Stimulated activated CD8-positive, alpha-beta memory T cell treated with anti-CD3 and anti-CD28 coated beads, Interleukin-15, amount 100 ng/mL, for 1 hour (primary cell): Measurements from ENCODE around the gene TMED4.
A peak's percentile ranks its signal among the peaks of the same experiment; 100 is the strongest.
"Not testable (repeated sequence)": the region's sequence is repeated elsewhere in the genome, so short reads cannot be mapped to it uniquely, and the experiment has no call there.

Experiments
- DNase-seq: peaks from one replicate; pipeline ENCODE4 v3.0.0-alpha.2; 2020; ENCODE audit warnings: low read depth

Gene TMED4

DNA sequence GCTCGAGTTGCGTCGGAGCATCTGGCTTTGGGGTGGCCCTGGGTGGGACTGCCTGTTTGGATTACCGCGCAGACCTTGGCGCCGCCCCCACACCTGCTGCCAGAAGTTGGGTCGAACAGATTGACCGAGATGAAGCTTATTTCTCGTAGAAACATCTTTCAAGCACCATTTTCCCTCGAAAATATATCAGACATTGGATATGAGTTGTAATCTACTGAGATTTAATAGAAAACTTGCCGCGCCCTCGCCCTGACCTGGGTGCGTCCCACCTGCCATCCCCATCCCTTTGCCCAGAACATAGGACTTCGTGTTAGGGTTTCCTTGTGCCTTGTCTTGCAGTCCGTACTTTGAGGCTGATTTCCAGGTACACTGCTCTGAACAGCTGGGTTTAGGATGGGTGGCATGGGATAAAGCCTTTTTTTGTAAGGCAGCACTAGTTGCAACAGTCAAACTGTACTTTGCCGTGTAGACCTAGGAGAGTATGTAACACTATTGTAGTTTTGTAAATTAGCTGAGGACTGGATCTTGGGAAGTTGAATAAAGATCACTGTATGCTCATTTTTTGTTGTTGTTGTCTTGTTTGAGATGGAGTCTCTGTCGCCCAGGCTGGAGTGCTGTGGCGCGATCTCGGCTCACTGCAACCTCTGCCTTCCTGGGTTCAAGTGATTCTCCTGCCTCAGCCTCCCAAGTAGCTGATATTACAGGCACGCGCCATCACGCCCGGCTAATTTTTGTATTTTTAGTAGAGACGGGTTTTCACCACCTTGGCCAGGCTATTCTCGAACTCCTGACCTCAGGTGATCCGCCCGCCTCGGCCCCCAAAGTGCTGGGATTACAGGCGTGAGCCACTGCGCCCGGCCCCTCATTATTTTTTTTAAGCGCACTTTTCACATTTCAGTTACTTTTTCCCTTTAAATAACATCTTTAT is 25.4 kb upstream of the TMED4 start:
- no peak for DNase-seq

- peak; percentile 99 for DNase-seq
Observed at GRCh38 chr7:44606341-44607140, 24.5 kb upstream of the TMED4 start, which contains the start of gene OGDH. Gene OGDH, plus strand, starts transcription at chr7:44606627. Its CDS starts 17,717 bp downstream, at chr7:44624344.

- no peak for DNase-seq
Observed at GRCh38 chr7:44604941-44605340, 22.9 kb upstream of the TMED4 start.

DNA sequence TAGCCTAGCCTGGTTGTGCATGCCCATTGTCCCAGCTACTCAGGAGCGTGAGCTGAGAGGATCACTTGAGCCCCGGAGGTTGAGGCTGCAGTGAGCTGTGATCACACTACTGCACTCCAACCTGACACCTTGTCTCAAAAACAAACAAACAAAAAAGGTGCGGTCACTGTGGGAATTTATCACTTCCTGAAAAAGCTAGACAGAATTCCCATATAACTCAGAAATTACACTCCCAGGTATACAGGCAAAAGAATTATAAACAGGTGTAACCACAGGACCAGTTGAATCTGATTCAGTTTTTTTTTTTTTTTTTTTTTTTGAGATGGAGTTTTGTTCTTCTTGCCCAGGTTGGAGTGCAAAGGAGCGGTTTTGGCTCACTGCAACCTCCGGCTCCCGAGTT is 21.2 kb upstream of the TMED4 start:
- DNase-seq = no peak

DNA sequence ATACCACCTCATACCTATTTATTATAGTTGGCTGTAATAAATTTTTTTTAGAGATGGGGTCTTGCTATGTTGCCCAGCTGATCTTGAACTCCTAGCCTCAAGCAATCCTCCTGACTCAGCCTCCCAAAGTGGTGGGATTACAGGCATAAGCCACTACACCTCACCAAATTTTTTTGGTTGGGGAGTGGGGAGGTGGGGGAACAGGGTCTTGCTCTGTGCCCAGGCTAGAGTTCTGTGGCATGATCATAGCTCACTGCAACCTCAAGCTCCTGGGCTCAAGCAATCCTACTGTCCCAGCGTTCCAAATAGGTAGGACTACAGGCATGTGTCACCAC is 20.5 kb upstream of the TMED4 start:
- no peak for DNase-seq

DNA sequence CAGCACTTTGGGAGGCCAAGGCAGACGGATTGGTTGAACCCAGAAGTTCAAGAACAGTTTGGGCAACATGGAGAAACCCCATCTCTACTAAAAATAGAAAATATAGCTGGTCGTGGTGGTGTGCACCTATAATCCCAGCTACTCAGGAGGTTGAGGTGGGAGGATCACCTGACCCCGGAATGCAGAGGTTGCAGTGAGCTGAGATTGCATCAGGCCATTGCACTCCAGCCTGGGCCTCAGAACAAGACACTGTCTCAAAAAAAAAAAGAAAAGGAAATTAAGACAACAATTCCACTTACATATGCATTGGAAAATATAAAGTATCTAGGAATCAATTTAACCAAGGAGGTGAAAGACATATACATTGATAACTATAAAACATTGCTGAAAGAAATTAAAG is 17.2 kb upstream of the TMED4 start:
- DNase-seq = no peak

DNA sequence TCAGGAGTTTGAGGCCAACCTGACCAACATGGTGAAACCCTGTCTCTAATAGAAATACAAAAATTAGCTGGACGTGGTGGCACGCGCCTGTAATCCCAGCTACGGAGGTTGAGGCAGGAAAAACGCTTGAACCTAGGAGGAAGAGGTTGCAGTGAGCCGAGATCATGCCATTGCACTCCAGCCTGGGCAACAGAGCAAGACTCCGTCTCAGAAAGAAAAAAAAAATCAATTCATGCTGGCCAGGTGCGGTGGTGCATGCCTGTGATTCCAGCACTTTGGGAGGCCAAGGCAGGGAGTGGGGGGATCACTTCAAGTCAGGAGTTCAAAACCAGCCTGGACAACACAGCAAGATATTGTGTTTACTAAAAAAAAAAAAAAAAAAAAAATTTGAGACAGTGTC is 15.2 kb upstream of the TMED4 start:
- not testable (repeated sequence) for DNase-seq

DNA sequence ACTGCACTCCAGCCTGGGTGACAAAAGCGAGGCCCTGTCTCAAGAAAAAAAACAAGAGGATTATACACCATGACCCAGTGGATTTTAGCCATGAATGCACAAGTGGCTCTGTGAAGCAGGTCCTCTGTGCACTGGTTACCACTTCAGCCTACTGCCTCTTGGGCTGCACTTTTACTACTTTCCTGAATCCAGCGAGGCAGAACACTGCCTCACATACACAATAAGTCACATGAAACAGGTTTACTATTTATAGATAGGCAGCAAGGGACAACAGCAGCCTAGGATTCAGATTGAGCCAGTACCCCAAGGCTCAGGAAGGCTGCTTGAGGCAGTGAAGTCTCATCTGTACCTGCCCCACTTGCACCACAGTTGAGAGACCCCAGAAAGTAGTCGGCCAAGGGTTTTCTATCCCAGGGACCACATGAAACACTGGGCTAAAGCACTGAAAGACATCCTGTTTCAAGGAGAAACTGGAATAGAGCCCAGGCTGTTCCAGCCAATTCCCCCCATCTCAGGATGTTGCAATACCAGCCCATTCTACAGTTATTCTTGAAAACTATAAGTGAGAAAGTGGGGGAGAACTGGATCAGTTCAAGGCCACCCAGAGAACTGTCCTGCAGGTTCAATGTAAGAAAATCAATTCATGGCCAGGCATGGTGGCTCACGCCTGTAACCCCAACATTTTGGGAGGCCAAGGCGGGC is 14.1 kb upstream of the TMED4 start:
- no peak for DNase-seq

DNA sequence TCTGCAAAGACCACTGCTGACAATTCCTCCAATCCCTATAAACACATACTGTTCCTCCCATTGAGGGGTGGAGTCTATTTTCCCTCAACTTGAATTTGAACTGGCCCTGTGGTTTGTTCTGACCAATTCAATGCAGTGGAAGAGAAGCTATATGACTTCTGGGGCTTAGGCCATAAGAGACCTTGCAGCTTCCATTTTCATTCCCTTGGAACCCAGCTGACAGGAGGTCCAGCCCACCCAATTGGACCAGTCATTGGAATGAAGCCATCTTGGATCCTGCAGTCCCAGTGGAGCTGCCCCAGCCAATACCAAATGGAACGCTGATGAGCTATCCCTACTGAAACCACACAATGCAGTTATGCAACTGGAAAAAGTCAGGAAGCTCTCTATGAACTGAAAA is 8.9 kb upstream of the TMED4 start:
- DNase-seq = no peak

DNA sequence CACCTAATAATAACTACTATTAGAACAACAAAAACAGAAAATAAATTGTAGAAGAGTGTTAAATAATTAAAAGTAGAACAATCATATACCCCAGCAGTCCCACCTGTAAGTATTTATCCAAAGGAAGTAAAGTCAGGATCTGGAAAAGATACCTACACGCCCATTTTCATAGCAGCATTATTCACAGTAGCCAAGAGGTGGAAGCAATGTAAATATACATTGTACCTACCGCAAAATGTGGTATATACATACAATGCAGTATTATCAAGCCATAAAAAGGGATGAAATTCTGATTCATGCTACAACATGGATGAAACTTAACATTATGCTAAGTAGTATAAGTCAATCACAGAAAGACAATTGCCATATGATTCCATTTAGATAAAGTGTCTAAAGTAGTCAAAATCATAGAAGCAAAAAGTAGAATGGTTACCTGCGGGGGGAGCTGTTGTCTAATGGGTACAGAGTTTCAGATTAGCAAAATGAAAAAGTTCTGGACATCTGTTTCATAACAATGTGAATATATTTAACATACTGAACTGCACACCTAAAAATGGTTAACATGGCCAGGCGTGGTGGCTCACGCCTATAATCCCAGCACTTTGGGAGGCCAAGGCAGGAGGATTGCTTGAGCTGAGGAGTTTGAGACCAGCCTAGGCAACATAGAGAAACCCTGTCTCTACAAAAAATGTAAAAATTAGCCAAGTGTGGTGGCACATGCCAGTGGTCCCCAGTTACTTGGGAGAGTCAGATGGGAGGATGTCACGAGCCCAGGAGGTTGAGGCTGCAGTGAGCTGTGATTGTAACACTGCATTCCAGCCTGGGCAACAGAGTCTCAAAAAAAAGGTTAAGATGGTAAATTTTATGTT is 6.0 kb upstream of the TMED4 start:
- DNase-seq = no peak

DNA sequence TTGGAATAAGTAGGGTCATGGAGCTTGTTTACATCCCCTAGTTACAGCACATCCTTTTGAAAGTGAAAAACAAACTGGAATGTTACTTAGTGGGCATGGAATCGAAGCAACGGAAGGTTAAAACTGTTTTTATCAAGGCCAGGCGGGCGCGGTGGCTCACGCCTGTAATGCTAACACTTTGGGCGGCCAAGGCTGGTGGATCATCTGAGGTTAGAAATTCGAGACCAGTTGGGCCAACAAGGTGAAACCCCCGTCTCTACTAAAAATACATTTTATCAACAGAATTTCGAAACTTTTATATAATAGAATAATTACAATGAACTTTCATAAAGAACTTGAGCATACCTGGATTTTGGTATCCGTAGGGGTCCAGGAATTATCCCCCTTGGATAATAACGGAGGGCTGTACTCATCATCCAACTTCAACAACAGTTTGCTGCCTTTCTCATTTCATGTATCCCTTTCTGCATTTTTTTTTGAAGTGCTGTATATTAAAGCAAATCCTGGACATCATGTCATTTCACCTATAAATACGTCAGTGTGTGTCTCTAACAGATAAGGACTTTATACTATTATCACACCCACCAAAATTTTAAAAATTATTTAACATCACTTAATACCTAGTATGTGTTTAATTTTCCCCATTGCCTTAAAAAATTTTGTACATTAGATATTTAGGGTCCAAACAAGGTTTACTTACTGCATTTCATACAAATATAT is 1.3 kb upstream of the TMED4 start:
- no peak for DNase-seq

DNA sequence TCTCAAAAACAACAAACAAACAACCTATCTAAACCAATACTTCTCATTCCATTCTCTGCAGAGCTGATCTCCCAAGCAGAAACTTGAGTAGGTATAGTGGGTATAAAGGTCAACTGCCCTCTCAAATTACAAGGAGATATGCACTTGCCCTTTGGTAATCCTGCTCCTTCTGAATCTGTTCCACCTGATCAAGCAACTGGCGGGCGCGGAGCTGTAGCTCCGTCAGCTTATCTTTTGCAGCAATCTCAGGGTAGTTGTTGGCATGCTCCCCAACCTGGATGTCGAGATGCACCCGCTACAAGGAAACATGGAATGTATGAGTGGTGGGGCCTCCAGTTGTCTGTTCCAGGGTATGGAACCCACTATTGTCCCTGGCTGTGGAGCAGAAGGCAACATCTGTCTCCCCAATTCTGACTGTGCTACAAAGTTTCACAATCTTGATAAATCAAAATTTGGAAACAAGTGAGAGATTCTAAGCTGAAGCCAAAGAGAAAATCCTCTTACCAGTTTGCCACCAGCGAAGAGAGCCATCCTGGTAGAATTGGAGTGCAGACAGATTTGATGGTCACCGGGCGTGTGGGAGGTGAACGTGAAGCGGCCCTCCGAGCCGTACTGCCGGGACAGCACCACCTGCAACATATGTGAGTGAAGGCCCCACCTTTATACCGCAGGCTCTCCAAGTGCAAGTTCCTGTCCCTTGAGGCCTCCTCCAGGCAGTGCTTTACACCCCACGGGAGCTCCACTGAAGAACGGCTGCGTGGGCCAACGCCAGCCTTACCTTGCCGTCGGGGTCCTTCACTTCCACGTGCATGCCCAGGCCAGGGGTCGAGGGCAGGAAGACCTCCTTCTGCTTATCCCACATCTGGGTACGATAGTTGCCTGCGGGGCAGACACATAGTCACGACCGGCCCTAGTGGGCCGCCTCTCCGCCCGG is 819 bp downstream of the TMED4 start:
- no peak for DNase-seq

GRCh38 chr7:44576228-44576627 is 5.8 kb downstream of the TMED4 start:
- DNase-seq = no peak

DNA sequence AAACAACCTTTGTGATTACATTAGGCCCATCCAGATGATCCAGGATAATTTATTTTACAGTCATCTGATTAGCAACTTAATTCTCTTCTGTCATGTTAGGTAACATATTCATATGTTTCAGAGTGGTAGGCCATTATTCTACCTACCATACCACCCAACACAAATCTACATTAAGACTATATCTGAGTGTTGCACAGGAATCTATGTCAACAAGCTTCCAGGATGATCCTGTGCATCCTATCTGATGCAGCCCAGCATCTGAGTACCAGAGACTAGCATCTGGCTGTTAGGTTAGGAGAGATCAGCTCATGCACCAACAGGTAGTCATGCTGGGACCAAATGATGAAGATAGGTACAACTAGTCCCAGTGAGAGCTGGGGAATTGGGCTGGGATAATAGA is 7.0 kb downstream of the TMED4 start:
- no peak for DNase-seq

DNA sequence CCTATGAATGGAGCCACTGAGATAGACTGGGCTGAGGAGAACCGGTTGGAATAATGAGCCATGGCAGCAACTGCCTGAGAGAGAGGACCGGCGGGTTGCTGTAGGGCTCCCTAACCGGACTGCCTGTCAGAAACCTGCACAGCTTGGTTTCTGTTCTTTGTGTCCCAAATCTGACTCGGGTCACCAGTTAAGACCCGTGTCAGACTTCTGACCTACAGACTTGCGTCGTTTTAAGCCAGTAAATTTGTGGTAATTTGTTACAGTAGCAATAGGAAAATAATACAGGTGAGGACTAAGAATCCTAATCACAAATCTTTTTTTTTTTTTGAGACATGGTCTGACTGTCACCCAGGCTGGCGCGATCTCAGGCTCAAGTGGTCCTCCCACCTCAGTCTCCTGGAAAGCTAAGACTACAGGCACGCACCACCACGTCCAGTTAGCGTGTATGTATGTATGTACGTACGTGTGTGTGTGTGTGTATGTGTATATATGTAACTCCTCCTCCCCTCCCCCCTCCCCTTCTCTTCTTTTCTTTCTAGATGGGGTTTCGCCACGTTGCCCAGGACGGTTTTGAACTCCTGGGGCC is 7.7 kb downstream of the TMED4 start:
- DNase-seq = no peak

DNA sequence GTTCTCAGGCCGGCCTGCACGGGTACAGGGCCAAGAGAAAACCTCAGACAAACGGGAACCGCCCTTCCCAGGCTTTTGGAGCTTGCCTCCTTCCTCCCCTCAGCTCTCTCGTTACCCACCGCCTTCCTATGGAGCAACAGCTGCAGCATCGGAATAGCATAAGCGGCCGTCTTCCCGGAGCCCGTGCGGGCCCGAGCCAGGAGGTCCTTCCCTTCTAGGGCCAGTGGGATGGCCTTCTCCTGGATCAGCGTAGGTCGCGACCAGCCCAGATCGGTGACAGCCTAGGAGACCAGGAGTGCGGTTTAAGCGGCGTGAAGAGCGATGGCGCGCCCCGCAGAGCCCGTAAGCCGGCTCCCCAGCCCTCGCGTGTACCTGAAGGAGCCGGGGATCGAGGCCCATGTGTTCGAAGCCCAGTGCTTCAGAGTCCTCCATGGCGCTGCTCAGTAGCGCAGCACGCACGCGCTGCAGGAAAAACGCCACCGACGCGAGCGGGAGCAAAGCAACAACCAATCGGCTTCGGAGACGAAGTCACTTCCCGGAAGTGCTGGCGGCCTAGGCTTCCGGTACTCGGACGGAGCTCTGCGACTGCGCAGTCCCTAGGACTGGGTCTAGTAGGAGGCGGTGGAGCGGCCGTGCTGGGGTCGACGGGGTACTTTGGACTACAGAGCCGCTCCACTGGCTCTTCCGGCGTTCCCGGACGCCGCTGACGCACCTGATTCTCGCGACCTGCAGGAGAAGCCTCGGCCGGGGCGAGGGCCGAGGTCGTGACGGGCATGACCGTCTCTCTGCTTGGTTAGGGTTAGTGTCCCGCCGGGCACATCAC is 8.4 kb downstream of the TMED4 start, which contains the start of gene DDX56:
Gene DDX56, minus strand, starts transcription at position 445 of the 823 bp plus-strand sequence. Its CDS starts 13 bp downstream, at position 432.
- peak; percentile 82 for DNase-seq

DNA sequence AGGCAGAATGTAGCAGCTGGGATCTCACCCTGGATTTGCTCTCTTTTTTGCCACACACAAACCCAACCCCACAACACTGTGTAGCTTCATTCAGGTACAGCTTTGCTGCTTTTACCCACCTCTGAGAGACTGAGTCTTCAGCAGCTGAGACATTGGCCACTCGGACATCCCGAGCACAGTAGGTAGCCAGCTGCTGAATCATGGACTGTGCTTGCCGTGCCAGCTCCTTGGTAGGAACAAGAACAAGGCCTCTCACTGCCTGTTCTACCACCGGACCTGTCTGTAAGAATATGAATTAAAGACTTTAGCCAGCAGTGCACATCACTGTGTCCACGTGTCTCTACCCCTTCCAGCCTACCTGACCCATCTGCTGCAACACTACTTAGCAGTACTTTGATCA is 9.3 kb downstream of the TMED4 start:
- DNase-seq = no peak

GRCh38 chr7:44569959-44570358 is 12.1 kb downstream of the TMED4 start:
- DNase-seq = no peak
